K562 (cell line): ENCODE results near the gene BCAS4. TPM values are rescaled to one million over a fixed set of nuclear protein-coding genes. Genes with fewer than 3 reads are reported as not detected.

Source experiments
- ATAC-seq: fragments of 200-7000 bp; cut with Tn5 transposase; 3 replicates; pipeline ENCODE4 v1.9.1; 2020; ENCODE audit warnings: moderate library complexity
- BruUV-seq: library from RNA; stranded (reverse); fragments of 400-500 nt; replicated peaks from 2 replicates; lab custom pipeline; 2021; lab: Mats Ljungman, UMichigan
- CTCF ChIA-PET: fragments of 300-600 bp; formaldehyde crosslinking; extraction: SDS; loops from one replicate; lab custom pipeline; 2021; ENCODE audit warnings: low intra/inter-chr PET ratio; lab: Yijun Ruan, JAX
- POLR2A ChIA-PET: fragments of 300-600, 350-650 bp; sonication (Branson Sonifier 250); formaldehyde crosslinking; extraction: SDS; loops from one replicate; lab custom pipeline; 2021; ENCODE audit warnings: antibody characterized with exemption, inconsistent platforms; lab: Yijun Ruan, JAX
- DNase-seq, 4 experiments: peaks; one replicate each; pipeline versions ENCODE4 v3.0.0 to v3.0.0-alpha.2; 2011 to 2018; ENCODE audit warnings: low spot score in 3 of 4, mixed read lengths in 3 of 4; ENCODE audit errors: extremely low read depth in 1 of 4
- FAIRE-seq: peaks from 2 replicates; lab custom pipeline; 2011; peaks lifted over from hg19 to GRCh38; lab: Jason Lieb, UNC
- H2AFZ ChIP-seq: 2 replicates; pipeline ENCODE4 v1.6.0; 2011; ENCODE audit warnings: low read depth, low read length, control low read depth, inconsistent platforms
- H3K27ac ChIP-seq: fragments of 200-600 bp; 3 replicates; pipeline ENCODE4 v1.8.0; 2011; ENCODE audit warnings: low read depth, mild to moderate bottlenecking, control low read depth, inconsistent platforms, low read length, moderate library complexity, mixed read lengths; ENCODE audit errors: extremely low read depth
- H3K27me3 ChIP-seq, 2 experiments: fragments of 300-600 bp in 1 of 2; 2 replicates in 1 of 2; 3 replicates in 1 of 2; pipeline versions ENCODE4 v1.6.0 to v1.8.0; 2011; ENCODE audit warnings: inconsistent platforms in 2 of 2, low read length in 2 of 2, mild to moderate bottlenecking in 1 of 2, mixed read lengths in 1 of 2, moderate library complexity in 1 of 2; ENCODE audit not compliant: control insufficient read depth in 2 of 2, insufficient read depth in 2 of 2
- H3K36me3 ChIP-seq: fragments of 300-600 bp; 3 replicates; pipeline ENCODE4 v1.8.0; 2011; ENCODE audit warnings: mild to moderate bottlenecking, low read length, inconsistent platforms; ENCODE audit not compliant: control insufficient read depth, insufficient read depth
- H3K4me1 ChIP-seq, 2 experiments: fragments of 200-600 bp in 1 of 2; replicated peaks in 1 of 2; 2 replicates in 1 of 2; 3 replicates in 1 of 2; pipeline versions ENCODE4 v1.5.1 to v1.8.0; 2011; ENCODE audit warnings: inconsistent platforms in 2 of 2, low read length in 2 of 2, mild to moderate bottlenecking in 1 of 2, mixed read lengths in 1 of 2, moderate library complexity in 1 of 2; ENCODE audit not compliant: control insufficient read depth in 2 of 2, insufficient read depth in 2 of 2
- H3K4me2 ChIP-seq: 2 replicates; pipeline ENCODE4 v1.6.1; 2011; ENCODE audit warnings: low read length, control low read depth, inconsistent platforms, mixed read lengths; ENCODE audit not compliant: insufficient read depth
- H3K4me3 ChIP-seq: fragments of 200-600 bp; sonication (generic), shearing (Covaris generic); 2 replicates; pipeline ENCODE4 v1.5.1; 2016; ENCODE audit warnings: control low read depth, inconsistent platforms
- H3K79me2 ChIP-seq: fragments of 200-600 bp; 3 replicates; pipeline ENCODE4 v1.8.0; 2011; ENCODE audit warnings: low read length, inconsistent platforms; ENCODE audit not compliant: control insufficient read depth, insufficient read depth
- H3K9ac ChIP-seq, 2 experiments: 2 replicates each; pipeline versions ENCODE4 v1.6.0 to v1.6.1; 2011; ENCODE audit warnings: low read depth in 2 of 2, low read length in 2 of 2, control low read depth in 1 of 2, inconsistent platforms in 1 of 2, mild to moderate bottlenecking in 1 of 2, mixed read lengths in 1 of 2; ENCODE audit not compliant: insufficient read depth in 1 of 2
- H3K9me1 ChIP-seq: one replicate; pipeline ENCODE4 v1.6.0; 2011; ENCODE audit warnings: inconsistent platforms, mild to moderate bottlenecking, low read length, moderate library complexity; ENCODE audit not compliant: control insufficient read depth, insufficient read depth
- H3K9me3 ChIP-seq: replicated peaks from 2 replicates; pipeline ENCODE4 v1.5.1; 2011; ENCODE audit warnings: low read depth, low read length, inconsistent platforms; ENCODE audit not compliant: control insufficient read depth, insufficient read depth
- H4K20me1 ChIP-seq: replicated peaks from 2 replicates; pipeline ENCODE4 v1.6.1; 2011; ENCODE audit warnings: low read length, inconsistent platforms, mixed read lengths; ENCODE audit not compliant: control insufficient read depth, insufficient read depth
- COPS2 ChIP-seq: fragments of 450-650 bp; conservative IDR thresholded peaks from 2 replicates; pipeline ENCODE4 v1.6.1; 2016; ENCODE audit warnings: mild to moderate bottlenecking, moderate library complexity
- DLX4 ChIP-seq: fragments of 250-450 bp; sonication (Bioruptor Pico); IDR thresholded peaks from 2 replicates; pipeline ENCODE4 v1.6.1; 2021; ENCODE audit warnings: mild to moderate bottlenecking
- MECOM ChIP-seq: fragments of 250-450 bp; sonication (Bioruptor Pico); IDR thresholded peaks from 2 replicates; pipeline ENCODE4 v1.8.0; 2022; ENCODE audit warnings: inconsistent platforms
- MTA1 ChIP-seq: fragments of 450-650 bp; IDR thresholded peaks from 2 replicates; pipeline ENCODE4 v1.6.1; 2017; ENCODE audit warnings: borderline replicate concordance
- NFRKB ChIP-seq: fragments of 450-650 bp; IDR thresholded peaks from 2 replicates; pipeline ENCODE4 v1.6.1; 2016; ENCODE audit warnings: low read depth
- NONO ChIP-seq, 2 experiments: fragments of 200-400 bp in 1 of 2; fragments of 450-650 bp in 1 of 2; formaldehyde crosslinking in 1 of 2; IDR thresholded peaks; 2 replicates each; pipeline ENCODE4 v1.6.1; 2017; ENCODE audit warnings: low read depth in 2 of 2, mild to moderate bottlenecking in 2 of 2, moderate library complexity in 2 of 2, low read length in 1 of 2
- SIX5 ChIP-seq, 2 experiments: IDR thresholded peaks; 2 replicates each; pipeline ENCODE4 v1.6.1; 2011; ENCODE audit warnings: low read length in 2 of 2, borderline replicate concordance in 1 of 2, low read depth in 1 of 2, mild to moderate bottlenecking in 1 of 2, moderate library complexity in 1 of 2; ENCODE audit not compliant: insufficient read depth in 1 of 2
- SUPT5H ChIP-seq: fragments of 450-650 bp; IDR thresholded peaks from 2 replicates; pipeline ENCODE4 v1.6.1; 2016
- ZNF277 ChIP-seq: fragments of 250-450 bp; sonication (Bioruptor Pico); IDR thresholded peaks from 2 replicates; pipeline ENCODE4 v1.8.0; 2022; ENCODE audit warnings: inconsistent platforms, mild to moderate bottlenecking, moderate library complexity, borderline replicate concordance
- WGBS: fragments of 100-300 bp; shearing (Covaris generic); methylation state at CpG from one replicate; pipeline ENCODE4 v1.1.6; 2016; ENCODE audit warnings: low coverage, mixed read lengths; ENCODE audit not compliant: insufficient coverage; ENCODE audit errors: missing lambda C conversion rate; 5-methylcytosine and 5-hydroxymethylcytosine counted together
- in situ Hi-C: fragments of 300-500 bp; cut with MboI; formaldehyde crosslinking; loops from 4 replicates; pipeline ENCODE4 v1.15.0; 2018; ENCODE audit warnings: inconsistent platforms, mixed read lengths
- intact Hi-C: fragments of 100-400 bp; cut with micrococcal nuclease; formaldehyde crosslinking; loops from 2 replicates; pipeline ENCODE4 v1.14.2; 2022
- polyA plus RNA-seq, 8 experiments: library from polyadenylated mRNA; depleted of rRNA in 4 of 8; stranded (reverse) in 5 of 8; unstranded in 3 of 8; fragments of >200 nt; fragmentation: Nextera tagmentation in 2 of 8; fragmentation: Illumina TruSeq in 1 of 8; extraction: Ambion mirVana in 2 of 8; extraction: Trizol in 1 of 8; gene quantifications; 2 replicates each; pipeline versions ENCODE4 v1.2.1 to v1.2.3, GENCODE V29; 2011 to 2014; ENCODE audit warnings: inconsistent platforms in 1 of 8, missing spikeins in 1 of 8
- total RNA-seq, 7 experiments: library from RNA; depleted of rRNA in 6 of 7; stranded (reverse); fragments of >200 nt in 6 of 7; fragmentation: Illumina TruSeq in 2 of 7; extraction: Trizol in 2 of 7; gene quantifications; 2 replicates each; pipeline versions ENCODE4 v1.2.1 to v1.2.3, GENCODE V29; 2011 to 2021; ENCODE audit warnings: low replicate concordance in 1 of 7

BCAS4 gene
- total and polyA plus RNA-seq, 9 of the 15 experiments (the other 6 are each of a cell fraction or from before 2014, with no cell fraction given), result 0.15 to 2.3 (median 0.47) TPM

GRCh38 chr20:50858525-50858924, 63.7 kb downstream of the BCAS4 start:
- ATAC-seq (no peak), DNase-seq (no peak), FAIRE-seq (no peak)
- H3K4me2 ChIP-seq, result no peak overlapping the region
- H3K9ac ChIP-seq, result no peak overlapping the region
- no peak for TF ChIP-seq DLX4 (CRISPR knock-in tag)
- TF ChIP-seq NFRKB, result no peak
- no peak for TF ChIP-seq SUPT5H
- TF ChIP-seq MECOM (CRISPR knock-in tag), result no peak
- no peak for TF ChIP-seq SIX5 (IDR thresholded peaks at IDR 0.05; ENCODE audit: borderline replicate concordance in 1 of 2, insufficient read depth in 1 of 2, low read depth in 1 of 2, low read length in 2 of 2)
- no peak for TF ChIP-seq MTA1
- no peak for TF ChIP-seq ZNF277 (CRISPR knock-in tag)
- TF ChIP-seq COPS2, result no peak
- no peak for TF ChIP-seq NONO (IDR thresholded peaks at IDR 0.05; ENCODE audit: low read depth in 2 of 2, low read length in 1 of 2)
- BruUV-seq, result no TSS peak
- ChIA-PET POLR2A (interaction anchor here (1.2 to 1.7 kb wide), 2 partner anchors 10 to 71 kb away, joined by 3 to 6 read pairs; no protein-coding TSS in a partner anchor), CTCF (interaction anchor here (0.6 kb wide), 1 partner anchor 71 kb away, joined by 3 read pairs; no protein-coding TSS in a partner anchor)
- H3K4me3 ChIP-seq, result no peak overlapping the region
- H3K4me1 ChIP-seq, result peaks cover 0 to 15% of the 10 kb centered on the region in 2 experiments; a peak in 3 of 5 replicates
- H3K27ac ChIP-seq, result no peak overlapping the region
- no peaks in the 10 kb centered on the region for H3K36me3 ChIP-seq
- WGBS, result 23% methylated on average over 5 of the region's 5 CpGs
- intact Hi-C loops, result no loop called here
- H2AFZ ChIP-seq, result no peak overlapping the region
- no peaks in the 10 kb centered on the region for H3K9me1 ChIP-seq
- H3K27me3 ChIP-seq, result peaks cover 14 to 35% of the 10 kb centered on the region in 2 experiments; a peak in 4 of 5 replicates
- in situ Hi-C loops, result no loop called here
- no peaks in the 10 kb centered on the region for H3K79me2 ChIP-seq
- no peaks in the 10 kb centered on the region; the same call in 1 of the 2 replicates for H4K20me1 ChIP-seq
- no peaks in the 10 kb centered on the region for H3K9me3 ChIP-seq
